Natural killer cell treated with Interleukin-12 subunit alpha and Interleukin-12 subunit beta and Interleukin-15 and Interleukin-18, amount 100 ng/mL, for 72 hours (primary cell): Measurements from ENCODE around the gene GIMAP5. TPM values are rescaled to one million over a fixed set of nuclear protein-coding genes. Genes with fewer than 3 reads are reported as not detected.

Experiments used
- ATAC-seq, 2 donors: fragments of 150-1000 bp; cut with Tn5 transposase in 1 of 2; sonication (Bioruptor Pico), chemical (Tn5 transposase) in 1 of 2; 2 replicates each; pipeline ENCODE4 v1.10.0; 2021
- DNase-seq: peaks from one replicate; pipeline ENCODE4 v3.0.0; 2022; ENCODE audit warnings: low spot score
- H3K27ac Mint-ChIP-seq, 2 donors: 1 replicate in 1 of 2; 2 replicates in 1 of 2; pipeline ENCODE4 v1.8.0; 2022; ENCODE audit warnings: mixed read lengths in 2 of 2, mild to moderate bottlenecking in 1 of 2, moderate library complexity in 1 of 2
- H3K27me3 Mint-ChIP-seq, 2 donors: 1 replicate in 1 of 2; 2 replicates in 1 of 2; pipeline ENCODE4 v1.8.0; 2022; ENCODE audit warnings: mixed read lengths in 2 of 2
- H3K36me3 Mint-ChIP-seq: one replicate; pipeline ENCODE4 v1.8.0; 2022; ENCODE audit warnings: mixed read lengths
- H3K4me1 Mint-ChIP-seq, 2 donors: 1 replicate in 1 of 2; 2 replicates in 1 of 2; pipeline ENCODE4 v1.8.0; 2022; ENCODE audit warnings: low read depth in 2 of 2, mixed read lengths in 2 of 2, mild to moderate bottlenecking in 1 of 2
- H3K4me3 Mint-ChIP-seq: one replicate; pipeline ENCODE4 v1.8.0; 2022; ENCODE audit warnings: mixed read lengths
- H3K9me3 Mint-ChIP-seq: 2 replicates; pipeline ENCODE4 v1.8.0; 2022; ENCODE audit warnings: mixed read lengths
- total RNA-seq, 2 donors: library from RNA; stranded (reverse); gene quantifications; one replicate each; pipeline ENCODE4 v1.2.3, GENCODE V29; 2022

The GIMAP5 gene
- total RNA-seq, 2 donors from 2014 or later, result 75.5 to 136 TPM

- H3K27me3 Mint-ChIP-seq, result peaks cover 0 to 17% of the 10 kb centered on the region in 2 donors
- no peaks in the 10 kb centered on the region for H3K9me3 Mint-ChIP-seq
- H3K36me3 Mint-ChIP-seq, result no peaks in the 10 kb centered on the region
- no peak overlapping the region for H3K4me3 Mint-ChIP-seq
- ATAC-seq, result no peak
- no peak overlapping the region for H3K27ac Mint-ChIP-seq
- DNase-seq, result no peak
- H3K4me1 Mint-ChIP-seq, result peaks cover 7 to 14% of the 10 kb centered on the region in 2 donors
These were observed 51.5 kb downstream of the GIMAP5 start for GRCh38 chr7:150788474-150789269.

DNA sequence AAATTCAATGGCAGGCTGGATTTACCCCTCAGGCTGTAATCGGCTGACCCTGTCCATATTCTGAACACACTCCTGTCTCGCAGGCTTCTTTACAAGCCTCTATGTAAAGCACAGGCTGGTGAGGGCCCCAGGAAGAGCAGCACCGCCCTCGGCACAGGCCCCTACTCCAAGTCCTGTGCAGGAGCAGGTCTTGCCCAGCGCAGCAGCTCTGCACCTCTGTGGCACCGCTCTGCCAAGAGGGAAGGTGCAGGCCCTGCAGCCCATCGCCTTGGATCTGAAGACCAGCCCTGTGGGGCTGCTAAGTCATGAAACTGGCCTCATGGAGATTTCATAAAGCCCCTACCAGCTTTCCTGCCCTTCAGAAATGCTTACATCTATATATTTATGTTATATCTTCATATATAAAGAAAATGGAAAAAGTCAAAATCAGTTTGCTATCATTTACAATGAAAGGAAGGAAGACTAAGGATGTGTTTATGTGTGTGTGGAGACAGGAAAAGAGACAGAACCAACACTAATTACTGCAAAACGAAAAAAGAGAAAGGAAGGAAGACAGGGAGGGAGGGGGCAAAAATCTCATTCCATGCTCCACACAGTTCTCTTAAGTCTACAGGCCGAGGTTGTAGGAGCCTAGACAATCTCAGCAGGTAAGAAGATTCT is 53.3 kb downstream of the GIMAP5 start:
- Mint-ChIP-seq H3K4me1 (peaks cover 7 to 10% of the 10 kb centered on the region in 2 donors), H3K9me3 (no peaks in the 10 kb centered on the region), H3K27me3 (peaks cover 0 to 17% of the 10 kb centered on the region in 2 donors), H3K4me3 (no peak overlapping the region), H3K27ac (no peak overlapping the region), H3K36me3 (no peaks in the 10 kb centered on the region)
- DNase-seq (no peak), ATAC-seq (no peak)

GRCh38 chr7:150791304-150791703 is 54.1 kb downstream of the GIMAP5 start:
- Mint-ChIP-seq H3K4me1 (peaks cover 0 to 4% of the 10 kb centered on the region in 2 donors), H3K36me3 (no peaks in the 10 kb centered on the region), H3K9me3 (no peaks in the 10 kb centered on the region), H3K27me3 (peaks cover 0 to 21% of the 10 kb centered on the region in 2 donors), H3K27ac (no peak overlapping the region), H3K4me3 (no peak overlapping the region)
- DNase-seq (no peak), ATAC-seq (no peak)

DNA sequence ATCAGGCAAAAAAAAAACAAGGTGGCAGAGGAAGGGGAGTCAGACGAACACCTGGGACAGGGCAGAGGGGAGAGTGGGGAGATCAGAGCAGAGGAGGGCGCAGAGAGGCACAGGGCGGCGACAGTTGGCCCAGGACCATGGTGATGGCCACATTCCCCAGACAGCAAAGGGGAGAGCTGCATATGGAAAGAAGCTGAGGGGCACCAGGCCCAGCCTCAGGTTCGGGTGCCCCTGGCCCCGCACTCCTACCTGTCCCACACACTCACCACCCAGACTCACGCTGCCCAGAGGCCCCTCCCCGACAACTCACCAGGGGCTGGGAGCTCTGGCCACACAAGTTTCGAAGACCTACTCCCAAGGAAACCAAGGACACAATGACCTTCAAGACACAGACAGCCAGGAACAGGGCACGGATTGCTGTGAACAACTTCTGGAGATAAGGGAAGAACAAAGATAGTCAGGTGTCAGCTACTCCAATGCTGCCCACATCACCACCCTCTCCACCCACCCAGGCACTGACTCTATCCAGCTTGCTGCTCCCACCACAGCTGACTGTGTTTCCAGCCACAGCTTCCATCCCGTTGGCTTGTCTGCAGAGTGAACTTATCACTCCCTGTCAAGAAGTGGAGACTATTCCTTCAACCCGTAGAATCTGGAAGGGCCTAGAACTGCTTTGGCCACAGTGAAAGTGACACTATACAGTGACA is 54.7 kb downstream of the GIMAP5 start:
- Mint-ChIP-seq H3K4me1 (peaks cover 0 to 4% of the 10 kb centered on the region in 2 donors), H3K27me3 (peaks cover 2 to 23% of the 10 kb centered on the region in 2 donors), H3K4me3 (no peak overlapping the region), H3K9me3 (no peaks in the 10 kb centered on the region), H3K27ac (no peak overlapping the region), H3K36me3 (no peaks in the 10 kb centered on the region)
- ATAC-seq (no peak), DNase-seq (no peak)

Other genes with a start within 250 kb of the GIMAP5 start
- 10 to 100 TPM; 50.5 to 60.4 TPM for gene GIMAP7, start 222.5 kb upstream of the GIMAP5 start, total RNA-seq
- gene GIMAP4, start 170.0 kb upstream of the GIMAP5 start, total RNA-seq, result 100 to 1,000 TPM in 1 of 2 donors, 10 to 100 TPM in 1; 83.6 to 245 TPM
- gene GIMAP6, start 105.0 kb upstream of the GIMAP5 start, total RNA-seq, result 10 to 100 TPM; 55.8 to 88.4 TPM
- 10 to 100 TPM; 26.1 to 39.2 TPM for gene GIMAP2, start 51.7 kb upstream of the GIMAP5 start, total RNA-seq
- 1 to 10 TPM; 6.6 to 8.8 TPM for gene GIMAP1, start 20.8 kb upstream of the GIMAP5 start, total RNA-seq
- 1 to 10 TPM in 1 of 2 donors, not detected in 1; 1.2 TPM for gene TMEM176B, start 62.9 kb downstream of the GIMAP5 start, total RNA-seq
- gene TMEM176A, start 63.4 kb downstream of the GIMAP5 start, total RNA-seq, result under 1 TPM in 1 of 2 donors, not detected in 1; 0.64 TPM
- gene AOC1, start 115.1 kb downstream of the GIMAP5 start, total RNA-seq, result not detected
- gene KCNH2, start 240.9 kb downstream of the GIMAP5 start, total RNA-seq, result under 1 TPM in 1 of 2 donors, not detected in 1; 0.22 TPM